K562 (cell line): ENCODE results near the gene GH2. TPM values are rescaled to one million over a fixed set of nuclear protein-coding genes. Genes with fewer than 3 reads are reported as not detected.

Experiments used
- ATAC-seq: fragments of 200-7000 bp; cut with Tn5 transposase; 3 replicates; pipeline ENCODE4 v1.9.1; 2020; ENCODE audit warnings: moderate library complexity
- BruUV-seq: library from RNA; stranded (reverse); fragments of 400-500 nt; replicated peaks from 2 replicates; lab custom pipeline; 2021; lab: Mats Ljungman, UMichigan
- CTCF ChIA-PET: fragments of 300-600 bp; formaldehyde crosslinking; extraction: SDS; loops from one replicate; lab custom pipeline; 2021; ENCODE audit warnings: low intra/inter-chr PET ratio; lab: Yijun Ruan, JAX
- POLR2A ChIA-PET: fragments of 300-600, 350-650 bp; sonication (Branson Sonifier 250); formaldehyde crosslinking; extraction: SDS; loops from one replicate; lab custom pipeline; 2021; ENCODE audit warnings: antibody characterized with exemption, inconsistent platforms; lab: Yijun Ruan, JAX
- DNase-seq, 4 experiments: peaks; one replicate each; pipeline versions ENCODE4 v3.0.0 to v3.0.0-alpha.2; 2011 to 2018; ENCODE audit warnings: low spot score in 3 of 4, mixed read lengths in 3 of 4; ENCODE audit errors: extremely low read depth in 1 of 4
- FAIRE-seq: peaks from 2 replicates; lab custom pipeline; 2011; peaks lifted over from hg19 to GRCh38; lab: Jason Lieb, UNC
- H2AFZ ChIP-seq: 2 replicates; pipeline ENCODE4 v1.6.0; 2011; ENCODE audit warnings: low read depth, low read length, control low read depth, inconsistent platforms
- H3K27ac ChIP-seq: fragments of 200-600 bp; 3 replicates; pipeline ENCODE4 v1.8.0; 2011; ENCODE audit warnings: low read depth, mild to moderate bottlenecking, control low read depth, inconsistent platforms, low read length, moderate library complexity, mixed read lengths; ENCODE audit errors: extremely low read depth
- H3K27me3 ChIP-seq, 2 experiments: fragments of 300-600 bp in 1 of 2; 2 replicates in 1 of 2; 3 replicates in 1 of 2; pipeline versions ENCODE4 v1.6.0 to v1.8.0; 2011; ENCODE audit warnings: inconsistent platforms in 2 of 2, low read length in 2 of 2, mild to moderate bottlenecking in 1 of 2, mixed read lengths in 1 of 2, moderate library complexity in 1 of 2; ENCODE audit not compliant: control insufficient read depth in 2 of 2, insufficient read depth in 2 of 2
- H3K36me3 ChIP-seq: fragments of 300-600 bp; 3 replicates; pipeline ENCODE4 v1.8.0; 2011; ENCODE audit warnings: mild to moderate bottlenecking, low read length, inconsistent platforms; ENCODE audit not compliant: control insufficient read depth, insufficient read depth
- H3K4me1 ChIP-seq, 2 experiments: fragments of 200-600 bp in 1 of 2; replicated peaks in 1 of 2; 2 replicates in 1 of 2; 3 replicates in 1 of 2; pipeline versions ENCODE4 v1.5.1 to v1.8.0; 2011; ENCODE audit warnings: inconsistent platforms in 2 of 2, low read length in 2 of 2, mild to moderate bottlenecking in 1 of 2, mixed read lengths in 1 of 2, moderate library complexity in 1 of 2; ENCODE audit not compliant: control insufficient read depth in 2 of 2, insufficient read depth in 2 of 2
- H3K4me2 ChIP-seq: 2 replicates; pipeline ENCODE4 v1.6.1; 2011; ENCODE audit warnings: low read length, control low read depth, inconsistent platforms, mixed read lengths; ENCODE audit not compliant: insufficient read depth
- H3K4me3 ChIP-seq: fragments of 200-600 bp; sonication (generic), shearing (Covaris generic); 2 replicates; pipeline ENCODE4 v1.5.1; 2016; ENCODE audit warnings: control low read depth, inconsistent platforms
- H3K79me2 ChIP-seq: fragments of 200-600 bp; 3 replicates; pipeline ENCODE4 v1.8.0; 2011; ENCODE audit warnings: low read length, inconsistent platforms; ENCODE audit not compliant: control insufficient read depth, insufficient read depth
- H3K9ac ChIP-seq, 2 experiments: 2 replicates each; pipeline versions ENCODE4 v1.6.0 to v1.6.1; 2011; ENCODE audit warnings: low read depth in 2 of 2, low read length in 2 of 2, control low read depth in 1 of 2, inconsistent platforms in 1 of 2, mild to moderate bottlenecking in 1 of 2, mixed read lengths in 1 of 2; ENCODE audit not compliant: insufficient read depth in 1 of 2
- H3K9me1 ChIP-seq: one replicate; pipeline ENCODE4 v1.6.0; 2011; ENCODE audit warnings: inconsistent platforms, mild to moderate bottlenecking, low read length, moderate library complexity; ENCODE audit not compliant: control insufficient read depth, insufficient read depth
- H3K9me3 ChIP-seq: replicated peaks from 2 replicates; pipeline ENCODE4 v1.5.1; 2011; ENCODE audit warnings: low read depth, low read length, inconsistent platforms; ENCODE audit not compliant: control insufficient read depth, insufficient read depth
- H4K20me1 ChIP-seq: replicated peaks from 2 replicates; pipeline ENCODE4 v1.6.1; 2011; ENCODE audit warnings: low read length, inconsistent platforms, mixed read lengths; ENCODE audit not compliant: control insufficient read depth, insufficient read depth
- ETV5 ChIP-seq: sonication (generic); formaldehyde crosslinking; IDR thresholded peaks from 2 replicates; pipeline ENCODE4 v1.4.0; 2020; ENCODE audit warnings: low read depth, mild to moderate bottlenecking, missing genetic modification reagents
- NR4A1 ChIP-seq, 2 experiments: fragments of 250-450 bp in 1 of 2; fragments of 450-650 bp in 1 of 2; sonication (Bioruptor Pico) in 1 of 2; IDR thresholded peaks; 2 replicates each; pipeline versions ENCODE4 v1.4.0 to v1.6.1; 2016 to 2020; ENCODE audit warnings: mild to moderate bottlenecking in 2 of 2, missing compliant biosample characterization in 1 of 2, missing genetic modification characterization in 1 of 2, moderate library complexity in 1 of 2
- SMARCE1 ChIP-seq: fragments of 450-650 bp; IDR thresholded peaks from 2 replicates; pipeline ENCODE4 v1.7.1; 2016; ENCODE audit warnings: mild to moderate bottlenecking
- THAP12 ChIP-seq: fragments of 250-450 bp; sonication (Bioruptor Pico); IDR thresholded peaks from 2 replicates; pipeline ENCODE4 v1.9.0; 2021; ENCODE audit warnings: mild to moderate bottlenecking, inconsistent platforms
- ZNF224 ChIP-seq: sonication (generic); formaldehyde crosslinking; IDR thresholded peaks from 2 replicates; pipeline ENCODE4 v1.8.0; 2022; ENCODE audit warnings: mild to moderate bottlenecking, missing genetic modification reagents
- WGBS: fragments of 100-300 bp; shearing (Covaris generic); methylation state at CpG from one replicate; pipeline ENCODE4 v1.1.6; 2016; ENCODE audit warnings: low coverage, mixed read lengths; ENCODE audit not compliant: insufficient coverage; ENCODE audit errors: missing lambda C conversion rate; 5-methylcytosine and 5-hydroxymethylcytosine counted together
- in situ Hi-C: fragments of 300-500 bp; cut with MboI; formaldehyde crosslinking; loops from 4 replicates; pipeline ENCODE4 v1.15.0; 2018; ENCODE audit warnings: inconsistent platforms, mixed read lengths
- intact Hi-C: fragments of 100-400 bp; cut with micrococcal nuclease; formaldehyde crosslinking; loops from 2 replicates; pipeline ENCODE4 v1.14.2; 2022
- polyA plus RNA-seq, 8 experiments: library from polyadenylated mRNA; depleted of rRNA in 4 of 8; stranded (reverse) in 5 of 8; unstranded in 3 of 8; fragments of >200 nt; fragmentation: Nextera tagmentation in 2 of 8; fragmentation: Illumina TruSeq in 1 of 8; extraction: Ambion mirVana in 2 of 8; extraction: Trizol in 1 of 8; gene quantifications; 2 replicates each; pipeline versions ENCODE4 v1.2.1 to v1.2.3, GENCODE V29; 2011 to 2014; ENCODE audit warnings: inconsistent platforms in 1 of 8, missing spikeins in 1 of 8
- total RNA-seq, 7 experiments: library from RNA; depleted of rRNA in 6 of 7; stranded (reverse); fragments of >200 nt in 6 of 7; fragmentation: Illumina TruSeq in 2 of 7; extraction: Trizol in 2 of 7; gene quantifications; 2 replicates each; pipeline versions ENCODE4 v1.2.1 to v1.2.3, GENCODE V29; 2011 to 2021; ENCODE audit warnings: low replicate concordance in 1 of 7
- TF ChIP-seq, protein P1 (sequence below): fragments of 250-450 bp; sonication (Bioruptor Pico); IDR thresholded peaks from 2 replicates; pipeline ENCODE4 v1.5.0; 2022; ENCODE audit warnings: mild to moderate bottlenecking

The GH2 gene
- total and polyA plus RNA-seq, 9 of the 15 experiments (the other 6 are each of a cell fraction or from before 2014, with no cell fraction given) = not detected

- BruUV-seq = no TSS peak
- POLR2A ChIA-PET = no interaction called here
Observed at GRCh38 chr17:63855185-63855584, 26.6 kb downstream of the GH2 start.

More at GRCh38 chr17:63855185-63855584, 26.6 kb downstream of the GH2 start:
- H3K9me1 ChIP-seq = no peaks in the 10 kb centered on the region
- no peak overlapping the region for H3K9ac ChIP-seq
- H3K4me2 ChIP-seq = no peak overlapping the region
- H4K20me1 ChIP-seq = no peaks in the 10 kb centered on the region; the same call in 1 of the 2 replicates
- TF ChIP-seq, protein P1, sequence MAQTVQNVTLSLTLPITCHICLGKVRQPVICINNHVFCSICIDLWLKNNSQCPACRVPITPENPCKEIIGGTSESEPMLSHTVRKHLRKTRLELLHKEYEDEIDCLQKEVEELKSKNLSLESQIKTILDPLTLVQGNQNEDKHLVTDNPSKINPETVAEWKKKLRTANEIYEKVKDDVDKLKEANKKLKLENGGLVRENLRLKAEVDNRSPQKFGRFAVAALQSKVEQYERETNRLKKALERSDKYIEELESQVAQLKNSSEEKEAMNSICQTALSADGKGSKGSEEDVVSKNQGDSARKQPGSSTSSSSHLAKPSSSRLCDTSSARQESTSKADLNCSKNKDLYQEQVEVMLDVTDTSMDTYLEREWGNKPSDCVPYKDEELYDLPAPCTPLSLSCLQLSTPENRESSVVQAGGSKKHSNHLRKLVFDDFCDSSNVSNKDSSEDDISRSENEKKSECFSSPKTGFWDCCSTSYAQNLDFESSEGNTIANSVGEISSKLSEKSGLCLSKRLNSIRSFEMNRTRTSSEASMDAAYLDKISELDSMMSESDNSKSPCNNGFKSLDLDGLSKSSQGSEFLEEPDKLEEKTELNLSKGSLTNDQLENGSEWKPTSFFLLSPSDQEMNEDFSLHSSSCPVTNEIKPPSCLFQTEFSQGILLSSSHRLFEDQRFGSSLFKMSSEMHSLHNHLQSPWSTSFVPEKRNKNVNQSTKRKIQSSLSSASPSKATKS = no peak
- no peak for TF ChIP-seq ETV5
- TF ChIP-seq ZNF224 (CRISPR knock-in tag) = no peak
- TF ChIP-seq THAP12 (CRISPR knock-in tag) = no peak
- no peak for TF ChIP-seq NR4A1 (CRISPR knock-in tag; IDR thresholded peaks at IDR 0.05)
- TF ChIP-seq NR4A1 (tag; IDR thresholded peaks at IDR 0.05) = no peak
- TF ChIP-seq SMARCE1 = no peak
- intact Hi-C loops = no loop called here
- in situ Hi-C loops = no loop called here
- no peak overlapping the region for H3K27ac ChIP-seq
- CTCF ChIA-PET = no interaction called here
- no peak overlapping the region for H3K4me3 ChIP-seq
- H3K9me3 ChIP-seq = no peaks in the 10 kb centered on the region; the same call in 1 of the 2 replicates
- H3K36me3 ChIP-seq = peaks cover 37% of the 10 kb centered on the region; the same call in 2 of the 3 replicates
- peaks cover 20% of the 10 kb centered on the region for H3K79me2 ChIP-seq
- H3K4me1 ChIP-seq = peaks cover 7 to 8% of the 10 kb centered on the region in 2 experiments; a peak in 3 of 5 replicates
- WGBS = 87% methylated on average over 7 of the region's 8 CpGs
- no peak overlapping the region for H2AFZ ChIP-seq
- no peak for ATAC-seq
- DNase-seq = no peak
- H3K27me3 ChIP-seq = no peaks in the 10 kb centered on the region
- FAIRE-seq = no peak
